ENCODE results near the gene CPM. TPM values are rescaled to one million over a fixed set of nuclear protein-coding genes. Genes with fewer than 3 reads are reported as not detected.
"Not testable (repeated sequence)": the region's sequence is repeated elsewhere in the genome, so short reads cannot be mapped to it uniquely, and the experiment has no call there.

Gene CPM
- total RNA-seq, 4 donors from 2014 or later: 54.0 to 117 (median 75.2) TPM

GRCh38 chr12:68844318-68844745 is 88.6 kb downstream of the CPM start:
- Histone ChIP-seq H3K4me3 (no peak overlapping the region), H3K27me3 (no peaks in the 10 kb centered on the region), H3K36me3 (peaks cover 0 to 55% (median 0%) of the 10 kb centered on the region in 3 donors), H3K9me3 (no peaks in the 10 kb centered on the region), H3K4me1 (no peaks in the 10 kb centered on the region), H3K27ac (no peak overlapping the region)
- 82 to 83% methylated on average over 4 of the region's 4 CpGs for WGBS, 2 donors
- no peak for DNase-seq (ENCODE audit: low spot score in 2 of 2)
- no peak for TF ChIP-seq CTCF (IDR thresholded peaks at IDR 0.05)
- no peak for TF ChIP-seq EP300 (IDR thresholded peaks at IDR 0.05)
- TF ChIP-seq POLR2A (IDR thresholded peaks at IDR 0.05): no peak

- WGBS, 2 donors: 86 to 89% methylated on average over 2 of the region's 2 CpGs
- TF ChIP-seq CTCF (IDR thresholded peaks at IDR 0.05): no peak
- TF ChIP-seq EP300 (IDR thresholded peaks at IDR 0.05): no peak
- TF ChIP-seq POLR2A (IDR thresholded peaks at IDR 0.05): no peak
Observed at GRCh38 chr12:68842784-68843567, 90.0 kb downstream of the CPM start.

DNA sequence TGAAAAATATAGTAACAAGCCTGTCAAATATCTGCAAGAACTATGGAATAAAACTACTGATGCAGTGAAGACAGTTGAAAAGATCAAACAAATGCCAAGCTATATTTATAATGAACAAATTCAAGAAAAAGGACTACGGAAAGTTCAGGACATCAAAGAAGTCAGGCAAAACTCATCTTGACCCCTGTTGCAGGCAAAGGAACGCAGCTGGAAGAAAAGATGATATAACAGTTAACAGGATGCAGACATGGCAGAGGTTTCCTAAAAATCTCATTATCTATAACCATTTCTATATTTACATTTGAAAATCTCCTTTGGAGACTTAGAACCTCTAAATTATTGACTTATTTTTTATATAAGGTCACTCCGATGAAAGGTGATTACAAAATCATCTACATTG is 90.8 kb downstream of the CPM start:
- Histone ChIP-seq H3K4me1 (no peaks in the 10 kb centered on the region), H3K9me3 (no peaks in the 10 kb centered on the region), H3K27me3 (no peaks in the 10 kb centered on the region), H3K36me3 (peaks cover 0 to 76% (median 4%) of the 10 kb centered on the region in 3 donors), H3K4me3 (no peak overlapping the region), H3K27ac (no peak overlapping the region)
- WGBS, 2 donors: 91 to 93% methylated on average over 3 of the region's 3 CpGs
- no peak for DNase-seq (ENCODE audit: low spot score in 2 of 2)
- TF ChIP-seq CTCF (IDR thresholded peaks at IDR 0.05): no peak
- no peak for TF ChIP-seq EP300 (IDR thresholded peaks at IDR 0.05)
- no peak for TF ChIP-seq POLR2A (IDR thresholded peaks at IDR 0.05)

More at GRCh38 chr12:68842784-68843567, 90.0 kb downstream of the CPM start:
- DNase-seq (ENCODE audit: low spot score in 2 of 2): no peak
- H3K9me3 ChIP-seq: no peaks in the 10 kb centered on the region
- H3K4me3 ChIP-seq: no peak overlapping the region
- no peaks in the 10 kb centered on the region for H3K4me1 ChIP-seq
- H3K36me3 ChIP-seq: peaks cover 0 to 69% (median 0%) of the 10 kb centered on the region in 3 donors
- H3K27ac ChIP-seq: no peak overlapping the region
- no peaks in the 10 kb centered on the region for H3K27me3 ChIP-seq

GRCh38 chr12:68841717-68842116 is 91.3 kb downstream of the CPM start:
- H3K4me1 ChIP-seq: no peaks in the 10 kb centered on the region
- H3K36me3 ChIP-seq: peaks cover 0 to 79% (median 6%) of the 10 kb centered on the region in 3 donors

DNA sequence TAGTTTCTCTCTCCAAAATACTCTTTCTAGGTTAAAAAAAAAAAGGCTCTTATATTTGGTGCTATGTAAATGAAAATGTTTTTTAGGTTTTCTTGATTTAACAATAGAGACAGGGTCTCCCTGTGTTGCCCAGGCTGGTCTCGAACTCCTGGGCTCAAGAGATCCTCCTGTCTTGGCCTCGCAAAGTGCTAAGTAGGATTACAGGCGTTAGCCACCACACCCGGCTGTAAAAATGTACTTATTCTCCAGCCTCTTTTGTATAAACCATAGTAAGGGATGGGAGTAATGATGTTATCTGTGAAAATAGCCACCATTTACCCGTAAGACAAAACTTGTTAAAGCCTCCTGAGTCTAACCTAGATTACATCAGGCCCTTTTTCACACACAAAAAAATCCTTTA is 91.8 kb downstream of the CPM start:
- H3K9me3 ChIP-seq; H3K27me3 ChIP-seq; H3K4me3 ChIP-seq; DNase-seq (ENCODE audit: low spot score in 2 of 2); H3K4me1 ChIP-seq; H3K27ac ChIP-seq: not testable (repeated sequence)
- 90 to 95% methylated on average over 5 of the region's 5 CpGs for WGBS, 2 donors
- H3K36me3 ChIP-seq: peaks cover 0 to 82% (median 6%) of the 10 kb centered on the region in 3 donors

More at GRCh38 chr12:68841717-68842116, 91.3 kb downstream of the CPM start:
- DNase-seq (ENCODE audit: low spot score in 2 of 2): no peak
- Histone ChIP-seq H3K9me3 (no peaks in the 10 kb centered on the region), H3K27me3 (no peaks in the 10 kb centered on the region), H3K27ac (no peak overlapping the region), H3K4me3 (no peak overlapping the region)
- WGBS, 2 donors: 73 to 83% methylated on average over 2 of the region's 2 CpGs
- no peak for TF ChIP-seq EP300 (IDR thresholded peaks at IDR 0.05)
